Measurements from ENCODE around the gene USP34.
"Not testable (repeated sequence)": the region's sequence is repeated elsewhere in the genome, so short reads cannot be mapped to it uniquely, and the experiment has no call there.

USP34 gene

GRCh38 chr2:61183795-61184194 is 287.1 kb downstream of the USP34 start:
- no peak for DNase-seq (ENCODE audit: low spot score)

GRCh38 chr2:61182059-61182383 is 288.9 kb downstream of the USP34 start:
- DNase-seq (ENCODE audit: low spot score) = no peak

GRCh38 chr2:61181382-61182058 is 289.4 kb downstream of the USP34 start:
- DNase-seq (ENCODE audit: low spot score) = no peak

- DNase-seq (ENCODE audit: low spot score) = no peak
These were observed 290.2 kb downstream of the USP34 start for GRCh38 chr2:61180686-61181085.

GRCh38 chr2:61179701-61180639 is 290.9 kb downstream of the USP34 start:
- DNase-seq (ENCODE audit: low spot score) = no peak

GRCh38 chr2:61178603-61179545 is 292.0 kb downstream of the USP34 start:
- DNase-seq (ENCODE audit: low spot score) = no peak

- DNase-seq (ENCODE audit: low spot score) = peak; percentile 25
These were observed 292.9 kb downstream of the USP34 start for GRCh38 chr2:61177727-61178549.

- DNase-seq (ENCODE audit: low spot score) = peak; percentile 89
These were observed 293.8 kb downstream of the USP34 start for GRCh38 chr2:61176755-61177726.

GRCh38 chr2:61175036-61175435 is 295.9 kb downstream of the USP34 start:
- no peak for DNase-seq (ENCODE audit: low spot score)

- DNase-seq (ENCODE audit: low spot score) = no peak
These were observed 297.8 kb downstream of the USP34 start for GRCh38 chr2:61173116-61173515.

GRCh38 chr2:61172671-61173070 is 298.2 kb downstream of the USP34 start:
- no peak for DNase-seq (ENCODE audit: low spot score)

- no peak for DNase-seq (ENCODE audit: low spot score)
These were observed 303.3 kb downstream of the USP34 start for GRCh38 chr2:61167579-61167978.

- no peak for DNase-seq (ENCODE audit: low spot score)
These were observed 304.9 kb downstream of the USP34 start for GRCh38 chr2:61165946-61166345.

- not testable (repeated sequence) for DNase-seq (ENCODE audit: low spot score)
These were observed 305.8 kb downstream of the USP34 start for GRCh38 chr2:61165082-61165481.

- DNase-seq (ENCODE audit: low spot score) = no peak
These were observed 308.2 kb downstream of the USP34 start for GRCh38 chr2:61162721-61163120.

GRCh38 chr2:61161888-61162287 is 309.0 kb downstream of the USP34 start, which contains the start of gene C2orf74:
C2orf74 (plus strand) TSS chr2:61162188; CDS start chr2:61162515, 327 bp downstream.
- DNase-seq (ENCODE audit: low spot score) = no peak

- DNase-seq (ENCODE audit: low spot score) = no peak
These were observed 312.4 kb downstream of the USP34 start for GRCh38 chr2:61158356-61158955.

- DNase-seq (ENCODE audit: low spot score) = no peak
These were observed 313.4 kb downstream of the USP34 start for GRCh38 chr2:61157371-61158003.

GRCh38 chr2:61151436-61151835 is 319.5 kb downstream of the USP34 start:
- DNase-seq (ENCODE audit: low spot score) = no peak

All from SW480 (cell line).